GM12874 (cell line): ENCODE data around the gene OTUD7B.

Experiments used
- TF ChIP-seq, protein P1 (sequence below): IDR thresholded peaks from 2 replicates; pipeline ENCODE4 v1.5.1; 2011; ENCODE audit warnings: low read depth, mild to moderate bottlenecking, control low read depth, low read length, moderate library complexity; ENCODE audit not compliant: insufficient read depth

OTUD7B gene

GRCh38 chr1:149914545-149914944 lies 96.0 kb downstream of the OTUD7B start:
- TF ChIP-seq, protein P1, sequence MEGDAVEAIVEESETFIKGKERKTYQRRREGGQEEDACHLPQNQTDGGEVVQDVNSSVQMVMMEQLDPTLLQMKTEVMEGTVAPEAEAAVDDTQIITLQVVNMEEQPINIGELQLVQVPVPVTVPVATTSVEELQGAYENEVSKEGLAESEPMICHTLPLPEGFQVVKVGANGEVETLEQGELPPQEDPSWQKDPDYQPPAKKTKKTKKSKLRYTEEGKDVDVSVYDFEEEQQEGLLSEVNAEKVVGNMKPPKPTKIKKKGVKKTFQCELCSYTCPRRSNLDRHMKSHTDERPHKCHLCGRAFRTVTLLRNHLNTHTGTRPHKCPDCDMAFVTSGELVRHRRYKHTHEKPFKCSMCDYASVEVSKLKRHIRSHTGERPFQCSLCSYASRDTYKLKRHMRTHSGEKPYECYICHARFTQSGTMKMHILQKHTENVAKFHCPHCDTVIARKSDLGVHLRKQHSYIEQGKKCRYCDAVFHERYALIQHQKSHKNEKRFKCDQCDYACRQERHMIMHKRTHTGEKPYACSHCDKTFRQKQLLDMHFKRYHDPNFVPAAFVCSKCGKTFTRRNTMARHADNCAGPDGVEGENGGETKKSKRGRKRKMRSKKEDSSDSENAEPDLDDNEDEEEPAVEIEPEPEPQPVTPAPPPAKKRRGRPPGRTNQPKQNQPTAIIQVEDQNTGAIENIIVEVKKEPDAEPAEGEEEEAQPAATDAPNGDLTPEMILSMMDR, result no peak

DNA sequence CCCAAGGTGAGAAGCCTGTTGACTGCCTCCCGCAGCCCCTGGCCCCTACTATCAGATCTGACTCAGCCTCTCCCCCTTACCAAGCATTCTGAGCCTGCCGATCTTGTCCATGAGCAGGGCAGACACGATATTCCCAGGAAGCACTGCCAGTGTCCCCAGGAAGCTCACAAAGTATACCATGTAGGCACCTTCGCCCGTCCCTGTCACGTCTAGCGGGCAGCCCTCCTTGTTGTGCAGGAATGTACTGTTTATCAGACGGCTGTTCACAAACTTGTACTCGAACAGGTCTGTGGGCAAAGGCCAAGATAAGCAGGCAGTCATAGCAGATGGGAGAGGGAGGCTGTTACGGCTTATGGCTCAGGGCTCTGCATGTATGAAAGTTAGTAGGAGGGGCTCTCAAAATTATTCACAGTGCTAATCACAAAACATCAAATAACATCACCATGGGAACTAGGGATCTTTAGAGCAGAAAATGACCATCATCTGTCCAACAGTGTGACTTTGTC lies 103.9 kb downstream of the OTUD7B start:
- TF ChIP-seq, protein P1, result no peak

DNA sequence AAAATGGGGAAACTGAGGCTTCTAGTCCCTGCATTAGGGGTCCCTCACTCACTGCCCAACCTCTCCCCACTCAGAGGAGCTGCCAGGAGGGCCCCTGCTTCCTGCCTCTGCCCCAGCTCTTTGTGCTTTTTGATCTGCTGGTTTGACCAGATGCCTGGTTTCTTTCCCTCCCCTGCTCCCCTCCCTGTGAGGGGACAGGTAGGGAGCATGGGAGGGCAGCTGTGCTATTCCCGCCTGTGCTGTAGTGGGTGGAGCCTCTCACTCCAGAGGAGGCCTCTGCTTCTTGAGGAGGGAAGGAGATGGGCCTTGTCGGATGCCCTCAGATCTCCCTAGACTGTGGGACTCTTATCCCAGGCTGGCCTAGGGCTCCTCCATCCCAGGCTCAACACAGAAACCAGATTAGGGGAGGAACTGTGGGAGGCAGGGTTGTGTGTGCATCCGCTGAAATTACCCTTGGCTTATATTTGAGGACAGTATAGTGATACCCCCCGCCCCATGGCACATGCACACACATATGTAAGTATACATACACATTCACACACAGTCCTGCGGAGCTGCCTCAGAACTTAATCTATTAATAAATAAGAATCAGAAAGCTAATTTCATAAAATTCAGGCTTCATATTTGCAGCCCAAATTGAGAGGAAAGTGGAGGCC lies 106.6 kb downstream of the OTUD7B start:
- TF ChIP-seq, protein P1, result no peak

DNA sequence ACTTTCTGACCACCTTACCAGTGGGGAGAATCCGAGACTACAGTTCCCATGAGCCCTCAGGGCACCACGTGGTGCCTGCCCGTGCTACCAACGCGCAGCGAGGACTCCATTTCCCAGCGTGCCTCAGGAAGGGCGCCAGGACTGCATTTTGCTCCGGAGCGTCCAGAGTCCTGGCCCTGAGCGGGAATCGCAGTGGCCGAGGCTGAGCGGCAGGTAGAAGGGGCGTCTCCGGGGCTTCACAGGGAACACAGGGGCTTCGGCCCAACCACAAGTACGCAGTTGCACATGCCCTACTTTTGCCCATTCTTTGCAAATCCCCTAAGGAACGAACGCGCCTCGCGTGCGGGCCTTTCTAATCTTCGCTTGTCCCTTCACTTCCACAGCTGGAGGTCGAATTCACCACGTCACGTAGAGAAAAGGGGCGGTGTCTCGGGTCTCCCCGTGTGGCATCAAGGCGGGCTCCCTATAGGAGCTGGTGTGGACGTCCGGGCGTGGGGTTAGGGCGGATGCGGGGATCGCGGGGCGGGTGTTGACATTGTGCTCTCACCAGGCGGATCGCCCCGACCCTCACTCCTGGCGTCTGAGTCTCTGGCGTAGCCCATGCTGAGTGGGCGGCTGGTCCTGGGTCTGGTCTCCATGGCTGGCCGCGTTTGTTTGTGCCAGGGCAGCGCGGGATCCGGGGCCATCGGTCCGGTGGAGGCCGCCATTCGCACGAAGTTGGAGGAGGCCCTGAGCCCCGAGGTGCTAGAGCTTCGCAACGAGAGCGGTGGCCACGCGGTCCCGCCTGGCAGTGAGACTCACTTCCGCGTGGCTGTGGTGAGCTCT lies 110.9 kb downstream of the OTUD7B start, which contains the start of gene BOLA1:
TSS of gene BOLA1 (plus strand) at position 109 of the 825 bp plus-strand sequence. CDS start at position 601, 492 bp downstream.
- TF ChIP-seq, protein P1, result no peak

DNA sequence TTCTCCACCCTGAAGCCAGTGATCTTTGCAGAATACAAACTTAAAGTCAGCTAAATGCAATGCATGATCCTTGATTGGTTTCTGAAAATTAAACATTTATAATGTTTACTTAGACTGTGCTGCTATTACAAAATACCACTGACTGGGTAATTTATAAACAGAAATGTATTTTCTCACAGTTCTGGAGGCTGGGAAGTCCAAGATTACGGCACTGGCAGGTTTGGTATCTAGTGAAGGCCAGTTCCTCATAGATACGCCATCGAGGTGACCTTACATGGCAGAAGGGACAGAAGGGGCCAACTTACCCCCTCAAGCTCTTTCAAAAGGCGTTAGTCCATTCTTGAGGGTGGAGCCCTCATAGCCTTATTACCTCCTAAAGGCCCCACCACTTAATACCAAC lies 114.0 kb downstream of the OTUD7B start:
- TF ChIP-seq, protein P1, result no peak

GRCh38 chr1:149888999-149889289 lies 121.6 kb downstream of the OTUD7B start:
- TF ChIP-seq, protein P1, result no peak

DNA sequence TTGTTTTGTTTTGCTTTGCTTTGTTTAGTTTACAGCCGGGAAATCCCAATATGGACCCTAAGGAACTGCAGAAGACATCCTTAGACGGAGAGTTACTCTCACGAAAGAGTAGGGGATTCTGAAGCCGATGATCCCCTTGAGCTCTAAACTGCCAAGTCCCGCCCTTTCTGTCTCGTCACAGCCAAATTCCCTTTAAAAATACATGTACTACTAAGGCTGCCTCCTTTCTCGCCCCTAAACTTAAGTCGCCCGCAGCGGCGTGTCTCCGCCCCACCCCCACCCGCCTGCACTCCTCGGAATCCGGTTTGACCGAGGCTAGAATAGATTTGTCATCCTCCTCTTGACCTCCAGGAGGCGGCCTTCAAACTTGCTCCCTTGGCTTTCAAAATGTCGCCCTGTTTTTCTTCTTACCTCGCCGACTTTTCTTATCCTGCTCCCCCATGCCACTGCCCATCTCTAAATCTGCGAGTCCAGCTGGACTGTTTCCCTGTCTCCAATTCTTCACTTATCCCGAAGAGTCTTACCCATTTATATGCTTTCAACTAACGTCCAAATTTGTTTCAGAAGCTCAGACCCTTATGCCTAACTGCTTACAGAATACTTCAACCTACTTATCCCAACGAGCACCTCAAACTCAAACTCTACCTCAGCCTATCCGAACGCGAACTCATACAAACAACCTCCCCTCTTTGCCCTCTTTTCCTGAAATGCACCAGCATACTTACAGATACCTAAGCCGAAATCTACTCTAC lies 122.1 kb downstream of the OTUD7B start:
- TF ChIP-seq, protein P1, result peak; percentile 69
